ENCODE results near the gene LMNB1. TPM values are rescaled to one million over a fixed set of nuclear protein-coding genes. Genes with fewer than 3 reads are reported as not detected.

Gene LMNB1
- total RNA-seq, 3 donors from 2014 or later = 14.1 to 81.8 (median 30.6) TPM

GRCh38 chr5:126868338-126869004 lies 91.5 kb downstream of the LMNB1 start:
- intact Hi-C loops (cut with DNase I, micrococcal nuclease) = no loop called here
- no peak for DNase-seq
- no peak for ATAC-seq
- Histone ChIP-seq H3K4me1 (ENCODE audit: low read depth) (no peaks in the 10 kb centered on the region), H3K4me3 (no peak overlapping the region), H3K9me3 (no peaks in the 10 kb centered on the region), H3K36me3 (ENCODE audit: low read depth) (no peaks in the 10 kb centered on the region)
- TF ChIP-seq CTCF (IDR thresholded peaks at IDR 0.05) = no peak

GRCh38 chr5:126869005-126869451 lies 92.1 kb downstream of the LMNB1 start:
- intact Hi-C loops (cut with DNase I, micrococcal nuclease) = no loop called here
- DNase-seq (no peak), ATAC-seq (peak; percentile 36)
- Histone ChIP-seq H3K36me3 (ENCODE audit: low read depth) (no peaks in the 10 kb centered on the region), H3K4me1 (ENCODE audit: low read depth) (no peaks in the 10 kb centered on the region), H3K4me3 (no peak overlapping the region), H3K9me3 (no peaks in the 10 kb centered on the region)
- TF ChIP-seq CTCF (IDR thresholded peaks at IDR 0.05) = no peak

- TF ChIP-seq CTCF (IDR thresholded peaks at IDR 0.05) = no peak
Observed at GRCh38 chr5:126871441-126871840, 94.5 kb downstream of the LMNB1 start.

GRCh38 chr5:126872561-126873354 lies 95.8 kb downstream of the LMNB1 start:
- intact Hi-C loops (cut with DNase I, micrococcal nuclease) = no loop called here
- no peak overlapping the region for H3K4me3 ChIP-seq
- ATAC-seq (no peak), DNase-seq (no peak)
- no peaks in the 10 kb centered on the region for H3K36me3 ChIP-seq (ENCODE audit: low read depth)
- no peaks in the 10 kb centered on the region for H3K9me3 ChIP-seq
- no peaks in the 10 kb centered on the region for H3K4me1 ChIP-seq (ENCODE audit: low read depth)
- TF ChIP-seq CTCF (IDR thresholded peaks at IDR 0.05) = no peak

More at GRCh38 chr5:126871441-126871840, 94.5 kb downstream of the LMNB1 start:
- no peaks in the 10 kb centered on the region for H3K4me1 ChIP-seq (ENCODE audit: low read depth)
- H3K9me3 ChIP-seq = no peaks in the 10 kb centered on the region
- intact Hi-C loops (cut with DNase I, micrococcal nuclease) = no loop called here
- DNase-seq (no peak), ATAC-seq (no peak)
- no peaks in the 10 kb centered on the region for H3K36me3 ChIP-seq (ENCODE audit: low read depth)
- no peak overlapping the region for H3K4me3 ChIP-seq

GRCh38 chr5:126875303-126875785 lies 98.4 kb downstream of the LMNB1 start:
- no peak for DNase-seq
- Histone ChIP-seq H3K36me3 (ENCODE audit: low read depth) (no peaks in the 10 kb centered on the region), H3K4me1 (ENCODE audit: low read depth) (no peaks in the 10 kb centered on the region), H3K9me3 (no peaks in the 10 kb centered on the region), H3K4me3 (no peak overlapping the region)
- ATAC-seq = no peak
- intact Hi-C loops (cut with DNase I, micrococcal nuclease) = no loop called here
- no peak for TF ChIP-seq CTCF (IDR thresholded peaks at IDR 0.05)

Data from mucosa of descending colon (tissue), 3 donors.